T-cell (primary cell): ENCODE data around the gene CREB3. TPM values are rescaled to one million over a fixed set of nuclear protein-coding genes. Genes with fewer than 3 reads are reported as not detected.

ENCODE experiments used
- ATAC-seq, 4 experiments: fragments of 200-7000 bp in 3 of 4; fragments of 150-1000 bp in 1 of 4; cut with Tn5 transposase; replicated peaks in 1 of 4; 1 replicate in 3 of 4; 2 replicates in 1 of 4; pipeline ENCODE4 v1.10.0; 2021; ENCODE audit warnings: moderate library complexity in 3 of 4, mild to moderate bottlenecking in 2 of 4, moderate number of reproducible peaks in 1 of 4
- CTCF ChIA-PET, 2 donors: fragments of 300-600 bp; sonication (Branson Sonifier 250); formaldehyde crosslinking; loops; one replicate each; lab custom pipeline; 2022; ENCODE audit warnings: antibody characterized with exemption in 2 of 2; lab: Charles Lee
- POLR2A ChIA-PET, 2 donors: fragments of 300-600 bp; sonication (Branson Sonifier 250); formaldehyde crosslinking; loops; one replicate each; lab custom pipeline; 2022; ENCODE audit warnings: antibody characterized with exemption in 2 of 2; lab: Charles Lee
- DNase-seq, 35 experiments: peaks; one replicate each; pipeline versions ENCODE4 v3.0.0 to v3.0.0-alpha.2; 2013 to 2023
- H3K27ac ChIP-seq: one replicate; pipeline ENCODE4 v1.5.1; 2013; ENCODE audit warnings: low read length
- H3K27me3 ChIP-seq, 2 experiments: replicated peaks in 1 of 2; 1 replicate in 1 of 2; 2 replicates in 1 of 2; pipeline versions ENCODE4 v1.6.1 to v1.7.0; 2013; ENCODE audit warnings: low read length in 1 of 2, mixed read lengths in 1 of 2; ENCODE audit not compliant: control insufficient read depth in 2 of 2, insufficient read depth in 2 of 2; ENCODE audit errors: extremely low read depth in 1 of 2
- H3K36me3 ChIP-seq, 2 donors: 1 replicate in 1 of 2; 2 replicates in 1 of 2; pipeline versions ENCODE4 v1.6.1 to v1.7.0; 2013; ENCODE audit warnings: low read length in 1 of 2; ENCODE audit not compliant: control insufficient read depth in 2 of 2, insufficient read depth in 1 of 2; ENCODE audit errors: extremely low read depth in 1 of 2
- H3K4me1 ChIP-seq, 2 experiments: 1 replicate in 1 of 2; 2 replicates in 1 of 2; pipeline versions ENCODE4 v1.6.1 to v1.7.0; 2013; ENCODE audit warnings: low read length in 2 of 2, mixed read lengths in 1 of 2; ENCODE audit not compliant: insufficient read depth in 2 of 2, control insufficient read depth in 1 of 2; ENCODE audit errors: extremely low read depth in 1 of 2
- H3K4me3 ChIP-seq, 2 donors: 1 replicate in 1 of 2; 2 replicates in 1 of 2; pipeline versions ENCODE4 v1.5.1 to v1.7.0; 2013; ENCODE audit warnings: mild to moderate bottlenecking in 2 of 2, low read length in 1 of 2, moderate library complexity in 1 of 2; ENCODE audit not compliant: control insufficient read depth in 1 of 2; ENCODE audit errors: extremely low read depth in 1 of 2
- H3K9me3 ChIP-seq: 2 replicates; pipeline ENCODE4 v1.7.0; 2013
- H3K27ac Mint-ChIP-seq, 2 donors: one replicate each; pipeline ENCODE4 v1.8.0; 2020 to 2021; ENCODE audit warnings: mild to moderate bottlenecking in 2 of 2, mixed read lengths in 2 of 2
- H3K27me3 Mint-ChIP-seq, 2 donors: one replicate each; pipeline ENCODE4 v1.8.0; 2021 to 2022; ENCODE audit warnings: mixed read lengths in 2 of 2
- H3K36me3 Mint-ChIP-seq: one replicate; pipeline ENCODE4 v1.8.0; 2021; ENCODE audit warnings: mixed read lengths
- H3K4me1 Mint-ChIP-seq, 3 donors: one replicate each; pipeline ENCODE4 v1.8.0; 2020 to 2022; ENCODE audit warnings: mixed read lengths in 3 of 3, mild to moderate bottlenecking in 1 of 3
- H3K4me3 Mint-ChIP-seq, 3 donors: one replicate each; pipeline ENCODE4 v1.8.0; 2020 to 2022; ENCODE audit warnings: mild to moderate bottlenecking in 3 of 3, mixed read lengths in 3 of 3, moderate library complexity in 3 of 3
- H3K9me3 Mint-ChIP-seq, 3 donors: one replicate each; pipeline ENCODE4 v1.8.0; 2020 to 2022; ENCODE audit warnings: mixed read lengths in 3 of 3
- WGBS: methylation state at CpG from one replicate; pipeline ENCODE4 v1.1.5; 2013; ENCODE audit warnings: missing lambda C conversion rate; ENCODE audit not compliant: insufficient coverage; 5-methylcytosine and 5-hydroxymethylcytosine counted together
- total RNA-seq, 35 experiments: library from RNA in 6 of 35; stranded (reverse) in 6 of 35; fragments of 120-200 nt in 1 of 35; gene quantifications; one replicate each; pipeline versions ENCODE4 v1.2.1 to v1.2.4 and lab custom pipeline; 2013 to 2026

The CREB3 gene
- total RNA-seq, 5 donors from 2014 or later (not counting 1 experiment from before 2014, with no cell fraction given) = 15.9 to 22.6 (median 19.3) TPM

DNA sequence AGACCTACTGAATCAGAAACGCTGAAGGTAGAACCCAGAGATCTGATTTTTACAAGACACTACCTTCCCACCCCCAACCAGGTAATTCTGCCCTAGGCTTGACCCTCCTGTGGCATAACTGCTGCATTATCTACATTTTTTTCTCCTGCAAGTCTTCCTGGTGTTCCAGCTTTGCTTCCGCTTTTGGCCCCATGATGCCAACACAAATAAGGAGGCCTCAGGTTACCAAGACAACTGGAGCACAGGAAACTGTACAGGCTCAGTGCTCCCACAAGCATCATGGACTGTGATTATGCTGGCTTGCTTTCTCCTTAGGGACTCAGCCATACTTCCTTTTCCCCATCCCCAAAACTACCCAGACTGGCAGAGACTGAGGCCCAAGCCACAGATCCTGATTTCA is 28.2 kb downstream of the CREB3 start:
- H3K27me3 Mint-ChIP-seq = no peaks in the 10 kb centered on the region

DNA sequence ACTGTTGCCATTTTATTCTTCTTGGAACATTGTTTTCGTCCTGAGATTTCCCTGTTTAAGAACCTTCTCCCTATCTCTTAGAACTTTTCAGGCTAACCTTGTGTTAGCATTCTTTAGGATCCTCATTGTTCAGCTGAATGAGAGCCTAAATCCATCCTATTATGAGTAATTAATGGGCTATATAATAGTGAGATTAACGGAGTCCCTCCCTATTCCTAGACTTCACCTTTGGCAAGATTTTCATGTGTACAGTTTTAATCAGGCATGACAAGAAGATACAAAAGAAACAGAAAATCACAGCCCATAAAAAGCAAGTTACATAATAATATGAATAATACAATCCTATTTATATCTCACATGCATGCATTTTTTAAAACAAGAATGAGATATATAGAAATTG is 30.7 kb downstream of the CREB3 start:
- CTCF ChIA-PET = interaction anchor here (0.5 to 1.0 kb wide), 5 partner anchors 10 to 302 kb away, joined by 3 to 7 read pairs (median 5); partner anchors contain the start of genes CCDC107 (in 1 of the 2), GBA2 (in 1 of the 2), RGP1 (in 1 of the 2) and RMRP (in 1 of the 2)
- H3K27ac ChIP-seq = no peak overlapping the region
- Mint-ChIP-seq H3K36me3 (peaks cover 10% of the 10 kb centered on the region), H3K9me3 (no peaks in the 10 kb centered on the region), H3K4me3 (no peak overlapping the region), H3K27ac (no peak overlapping the region), H3K4me1 (peaks cover 36 to 47% (median 46%) of the 10 kb centered on the region in 3 donors), H3K27me3 (no peaks in the 10 kb centered on the region)
- no peaks in the 10 kb centered on the region for H3K9me3 ChIP-seq
- no peaks in the 10 kb centered on the region for H3K27me3 ChIP-seq
- DNase-seq (no peak), ATAC-seq (no peak)
- POLR2A ChIA-PET = interaction anchor here (0.7 kb wide), 2 partner anchors 244 to 289 kb away, joined by 5 read pairs; no protein-coding TSS in a partner anchor
- H3K4me3 ChIP-seq = no peak overlapping the region
- WGBS = no CpG with 5 or more reads among the region's 2 CpGs
- no peaks in the 10 kb centered on the region for H3K36me3 ChIP-seq
- peaks cover 0 to 3% of the 10 kb centered on the region in 2 experiments for H3K4me1 ChIP-seq

More for the DNA sequence above, 28.2 kb downstream of the CREB3 start:
- peaks cover 10% of the 10 kb centered on the region for H3K36me3 Mint-ChIP-seq
- no peak overlapping the region for H3K27ac Mint-ChIP-seq
- CTCF ChIA-PET = interaction anchor here (0.6 to 1.6 kb wide), 3 partner anchors 11 to 335 kb away, joined by 3 to 4 read pairs (median 4); no protein-coding TSS in a partner anchor
- Histone ChIP-seq H3K27me3 (no peaks in the 10 kb centered on the region), H3K36me3 (no peaks in the 10 kb centered on the region), H3K27ac (no peak overlapping the region), H3K9me3 (no peaks in the 10 kb centered on the region), H3K4me1 (peaks cover 2 to 17% of the 10 kb centered on the region in 2 experiments), H3K4me3 (no peak overlapping the region)
- no peak for DNase-seq
- WGBS = 79% methylated on average over 2 of the region's 2 CpGs
- ATAC-seq = no peak
- peaks cover 57 to 59% (median 59%) of the 10 kb centered on the region in 3 donors for H3K4me1 Mint-ChIP-seq
- no peaks in the 10 kb centered on the region for H3K9me3 Mint-ChIP-seq
- POLR2A ChIA-PET = interaction anchor here in 1 of 2 donors (0.6 kb wide), 1 partner anchor 285 kb away, joined by 3 read pairs; no protein-coding TSS in a partner anchor
- H3K4me3 Mint-ChIP-seq = no peak overlapping the region

DNA sequence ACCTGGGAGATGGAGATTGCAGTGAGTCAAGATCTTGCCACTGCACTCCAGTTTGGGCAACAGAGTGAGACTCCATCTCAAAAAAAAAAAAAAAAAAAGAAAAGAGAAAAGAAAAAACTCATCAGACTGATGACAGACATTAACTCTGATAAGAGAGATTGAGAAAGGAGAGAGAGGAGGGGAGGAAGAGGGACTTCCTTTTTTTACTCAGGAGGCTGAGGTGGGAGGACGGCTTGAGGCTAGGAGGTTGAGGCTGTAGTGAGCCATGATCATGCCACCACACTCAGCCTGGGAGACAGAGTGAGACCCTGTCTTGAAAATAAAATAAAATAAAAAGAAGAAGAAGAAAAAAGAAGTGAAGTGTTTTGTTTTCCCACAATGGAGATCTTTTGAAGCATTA is 31.3 kb downstream of the CREB3 start:
- ATAC-seq = no peak
- Histone ChIP-seq H3K36me3 (peaks cover 0 to 3% of the 10 kb centered on the region in 2 donors), H3K9me3 (no peaks in the 10 kb centered on the region), H3K27me3 (no peaks in the 10 kb centered on the region), H3K27ac (no peak overlapping the region), H3K4me1 (no peaks in the 10 kb centered on the region), H3K4me3 (no peak overlapping the region)
- Mint-ChIP-seq H3K4me3 (no peak overlapping the region), H3K36me3 (peaks cover 10% of the 10 kb centered on the region), H3K4me1 (peaks cover 30 to 45% (median 42%) of the 10 kb centered on the region in 3 donors), H3K9me3 (no peaks in the 10 kb centered on the region), H3K27me3 (no peaks in the 10 kb centered on the region), H3K27ac (no peak overlapping the region)
- ChIA-PET CTCF (interaction anchor here in 1 of 2 donors (0.7 to 1.2 kb wide), 3 partner anchors 14 to 301 kb away, joined by 3 to 7 read pairs (median 5); partner anchors contain the start of genes CCDC107, RGP1 and RMRP), POLR2A (no interaction called here)
- WGBS = no CpG with 5 or more reads among the region's 1 CpG
- no peak for DNase-seq

DNA sequence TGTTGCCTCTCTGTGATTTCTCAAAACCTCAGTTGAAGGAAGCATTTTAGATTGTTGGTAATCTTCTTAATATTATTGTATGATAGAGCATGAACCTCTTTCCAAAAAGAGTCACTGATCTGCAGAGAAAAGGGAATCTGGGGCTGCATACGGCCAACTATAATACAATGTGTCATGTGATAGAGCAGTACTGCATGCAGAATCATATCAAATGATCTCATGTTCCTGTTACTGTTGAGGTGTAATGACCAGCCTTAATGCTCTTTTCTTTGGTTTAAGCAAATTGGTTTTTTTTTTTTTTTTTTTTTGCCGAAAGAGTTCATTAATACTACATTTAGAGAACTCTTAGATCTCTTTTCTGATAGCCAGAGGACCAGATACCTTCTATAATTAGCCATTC is 34.5 kb downstream of the CREB3 start:
- H3K36me3 ChIP-seq = peaks cover 0 to 5% of the 10 kb centered on the region in 2 donors
- WGBS = 100% methylated on average over 1 of the region's 2 CpGs
- ChIA-PET POLR2A (no interaction called here), CTCF (no interaction called here)
- no peak overlapping the region for H3K4me3 ChIP-seq
- Mint-ChIP-seq H3K9me3 (no peaks in the 10 kb centered on the region), H3K4me1 (peaks cover 3 to 20% (median 19%) of the 10 kb centered on the region in 3 donors), H3K27ac (no peak overlapping the region), H3K4me3 (no peak overlapping the region), H3K36me3 (no peaks in the 10 kb centered on the region), H3K27me3 (no peaks in the 10 kb centered on the region)
- DNase-seq (no peak), ATAC-seq (no peak)
- no peak overlapping the region for H3K27ac ChIP-seq
- no peaks in the 10 kb centered on the region for H3K9me3 ChIP-seq
- no peaks in the 10 kb centered on the region for H3K27me3 ChIP-seq
- no peaks in the 10 kb centered on the region for H3K4me1 ChIP-seq

- H3K9me3 Mint-ChIP-seq = no peaks in the 10 kb centered on the region
- no peaks in the 10 kb centered on the region for H3K9me3 ChIP-seq
- ChIA-PET POLR2A (no interaction called here), CTCF (no interaction called here)
- no peaks in the 10 kb centered on the region for H3K4me1 ChIP-seq
- WGBS = no CpG with 5 or more reads among the region's 1 CpG
- no peaks in the 10 kb centered on the region for H3K27me3 Mint-ChIP-seq
- peaks cover 0 to 5% of the 10 kb centered on the region in 2 donors for H3K36me3 ChIP-seq
- peaks cover 0 to 16% (median 16%) of the 10 kb centered on the region in 3 donors for H3K4me1 Mint-ChIP-seq
- H3K4me3 Mint-ChIP-seq = no peak overlapping the region
- no peak for DNase-seq
- no peak overlapping the region for H3K27ac Mint-ChIP-seq
- no peak overlapping the region for H3K4me3 ChIP-seq
- no peak overlapping the region for H3K27ac ChIP-seq
- H3K36me3 Mint-ChIP-seq = no peaks in the 10 kb centered on the region
- H3K27me3 ChIP-seq = no peaks in the 10 kb centered on the region
- ATAC-seq = no peak
Measured at GRCh38 chr9:35767458-35767857, 35.0 kb downstream of the CREB3 start.

DNA sequence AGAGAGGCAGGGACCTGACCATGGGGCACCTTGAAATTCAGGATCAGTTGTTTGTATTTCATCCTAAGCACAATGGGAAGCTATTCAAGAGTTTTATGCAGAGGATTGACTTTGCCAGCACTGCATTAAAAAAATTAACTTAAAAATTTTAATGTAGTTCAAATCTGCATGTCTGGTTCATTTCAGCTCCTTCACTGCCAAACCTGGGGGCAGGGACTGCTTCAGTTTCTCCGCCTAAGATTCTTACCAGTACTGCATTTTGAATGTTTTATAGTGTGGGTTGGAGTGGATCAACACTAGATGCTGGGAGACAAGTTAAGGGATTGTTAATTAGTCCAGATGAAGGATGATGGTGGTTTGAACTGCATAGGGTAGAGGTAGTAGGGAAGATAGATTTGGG is 37.3 kb downstream of the CREB3 start:
- Mint-ChIP-seq H3K27ac (no peak overlapping the region), H3K36me3 (no peaks in the 10 kb centered on the region), H3K27me3 (no peaks in the 10 kb centered on the region), H3K9me3 (no peaks in the 10 kb centered on the region), H3K4me1 (peaks cover 0 to 12% (median 11%) of the 10 kb centered on the region in 3 donors), H3K4me3 (no peak overlapping the region)
- Histone ChIP-seq H3K4me3 (no peak overlapping the region), H3K36me3 (peaks cover 0 to 5% of the 10 kb centered on the region in 2 donors), H3K27me3 (no peaks in the 10 kb centered on the region), H3K27ac (no peak overlapping the region), H3K9me3 (no peaks in the 10 kb centered on the region), H3K4me1 (no peaks in the 10 kb centered on the region)
- 100% methylated on average over 1 of the region's 1 CpG for WGBS
- DNase-seq = no peak
- ChIA-PET CTCF (no interaction called here), POLR2A (no interaction called here)
- no peak for ATAC-seq
